H9 (cell line): ENCODE results near the gene PEA15. TPM values are rescaled to one million over a fixed set of nuclear protein-coding genes. Genes with fewer than 3 reads are reported as not detected.

ENCODE experiments used
- DNase-seq: peaks from one replicate; pipeline ENCODE4 v3.0.0-alpha.2; 2017
- H2AFZ ChIP-seq: one replicate; pipeline ENCODE4 v1.6.1; 2013; ENCODE audit warnings: mild to moderate bottlenecking, low read length, control low read depth, moderate library complexity
- H2AK5ac ChIP-seq: 2 replicates; pipeline ENCODE4 v1.6.1; 2013; ENCODE audit warnings: low read length, control low read depth, mixed read lengths; ENCODE audit not compliant: insufficient read length
- H2BK120ac ChIP-seq: one replicate; pipeline ENCODE4 v1.6.1; 2013; ENCODE audit warnings: low read depth, mild to moderate bottlenecking, low read length, control low read depth, inconsistent platforms; ENCODE audit not compliant: poor library complexity, severe bottlenecking
- H2BK12ac ChIP-seq: 2 replicates; pipeline ENCODE4 v1.6.1; 2013; ENCODE audit warnings: low read length, control low read depth, mixed read lengths, low read depth; ENCODE audit not compliant: insufficient read length
- H2BK15ac ChIP-seq: 2 replicates; pipeline ENCODE4 v1.6.1; 2013; ENCODE audit warnings: low read depth, low read length, control low read depth
- H2BK20ac ChIP-seq: one replicate; pipeline ENCODE4 v1.6.1; 2013; ENCODE audit warnings: low read depth, mild to moderate bottlenecking, low read length, control low read depth, inconsistent platforms; ENCODE audit not compliant: poor library complexity, severe bottlenecking
- H2BK5ac ChIP-seq: 2 replicates; pipeline ENCODE4 v1.6.1; 2013; ENCODE audit warnings: low read length, control low read depth, mixed read lengths; ENCODE audit not compliant: insufficient read length
- H3K14ac ChIP-seq: 2 replicates; pipeline ENCODE4 v1.6.1; 2013; ENCODE audit warnings: low read length, control low read depth; ENCODE audit not compliant: insufficient read depth
- H3K18ac ChIP-seq: 2 replicates; pipeline ENCODE4 v1.6.1; 2013; ENCODE audit warnings: low read depth, mild to moderate bottlenecking, mixed read lengths, low read length, control low read depth; ENCODE audit not compliant: insufficient read length
- H3K23ac ChIP-seq: 2 replicates; pipeline ENCODE4 v1.6.1; 2013; ENCODE audit warnings: low read length, control low read depth, mixed read lengths, low read depth; ENCODE audit not compliant: insufficient read length
- H3K23me2 ChIP-seq: 2 replicates; pipeline ENCODE4 v1.6.1; 2013; ENCODE audit warnings: low read depth, mild to moderate bottlenecking, mixed read lengths, low read length, control low read depth; ENCODE audit not compliant: insufficient read length, poor library complexity, severe bottlenecking
- H3K27ac ChIP-seq: 2 replicates; pipeline ENCODE4 v1.5.1; 2013; ENCODE audit warnings: low read length, control low read depth, mixed read lengths, low read depth; ENCODE audit not compliant: insufficient read length
- H3K27me3 ChIP-seq: 2 replicates; pipeline ENCODE4 v1.6.1; 2013; ENCODE audit warnings: low read length, control low read depth, inconsistent platforms; ENCODE audit not compliant: insufficient read depth
- H3K4ac ChIP-seq: 2 replicates; pipeline ENCODE4 v1.6.1; 2013; ENCODE audit warnings: low read depth, mild to moderate bottlenecking, control low read depth, inconsistent platforms, low read length, moderate library complexity
- H3K4me1 ChIP-seq: 2 replicates; pipeline ENCODE4 v1.6.1; 2013; ENCODE audit warnings: low read length, control low read depth, inconsistent platforms; ENCODE audit not compliant: insufficient read depth
- H3K4me2 ChIP-seq: 2 replicates; pipeline ENCODE4 v1.6.1; 2013; ENCODE audit warnings: low read length, control low read depth, mixed read lengths; ENCODE audit not compliant: insufficient read length, insufficient read depth
- H3K56ac ChIP-seq: 2 replicates; pipeline ENCODE4 v1.6.1; 2013; ENCODE audit warnings: low read depth, mild to moderate bottlenecking, mixed read lengths, low read length, control low read depth; ENCODE audit not compliant: insufficient read length
- H3K79me1 ChIP-seq: 2 replicates; pipeline ENCODE4 v1.6.1; 2013; ENCODE audit warnings: low read depth, mild to moderate bottlenecking, moderate library complexity, low read length, control low read depth, inconsistent platforms; ENCODE audit not compliant: insufficient read depth, poor library complexity, severe bottlenecking
- H3K79me2 ChIP-seq: 2 replicates; pipeline ENCODE4 v1.6.1; 2013; ENCODE audit warnings: low read length, control low read depth, inconsistent platforms; ENCODE audit not compliant: insufficient read depth
- H3K9ac ChIP-seq: 2 replicates; pipeline ENCODE4 v1.6.1; 2013; ENCODE audit warnings: low read length, control low read depth, mixed read lengths; ENCODE audit not compliant: insufficient read length; ENCODE audit errors: extremely low read depth
- H3K9me3 ChIP-seq: one replicate; pipeline ENCODE4 v1.6.1; 2013; ENCODE audit warnings: low read depth, low read length, inconsistent platforms; ENCODE audit not compliant: control insufficient read depth
- H3T11ph ChIP-seq: one replicate; pipeline ENCODE4 v1.6.1; 2013; ENCODE audit warnings: mild to moderate bottlenecking, low read length, control low read depth, inconsistent platforms
- H4K20me1 ChIP-seq: one replicate; pipeline ENCODE4 v1.6.1; 2013; ENCODE audit not compliant: control insufficient read depth, insufficient read length, insufficient read depth
- H4K5ac ChIP-seq: 2 replicates; pipeline ENCODE4 v1.6.1; 2013; ENCODE audit warnings: low read depth, mild to moderate bottlenecking, mixed read lengths, low read length, control low read depth; ENCODE audit not compliant: insufficient read length
- H4K8ac ChIP-seq: replicated peaks from 2 replicates; pipeline ENCODE4 v1.6.1; 2013; ENCODE audit warnings: low read length, control low read depth, mixed read lengths, low read depth; ENCODE audit not compliant: insufficient read length
- H4K91ac ChIP-seq: 2 replicates; pipeline ENCODE4 v1.6.1; 2013; ENCODE audit warnings: low read depth, mild to moderate bottlenecking, moderate library complexity, mixed read lengths, low read length, control low read depth; ENCODE audit not compliant: insufficient read length
- H3K27ac Mint-ChIP-seq, 3 experiments: 2 replicates in 2 of 3; 3 replicates in 1 of 3; pipeline ENCODE4 v1.8.0; 2020 to 2021; ENCODE audit warnings: mixed read lengths in 3 of 3, mild to moderate bottlenecking in 1 of 3, moderate library complexity in 1 of 3
- H3K27me3 Mint-ChIP-seq: 2 replicates; pipeline ENCODE4 v1.8.0; 2021; ENCODE audit warnings: low read depth, mild to moderate bottlenecking, moderate library complexity, mixed read lengths
- H3K36me3 Mint-ChIP-seq, 3 experiments: 2 replicates in 2 of 3; 3 replicates in 1 of 3; pipeline ENCODE4 v1.8.0; 2020 to 2021; ENCODE audit warnings: low read depth in 3 of 3, mixed read lengths in 3 of 3; ENCODE audit not compliant: insufficient read depth in 1 of 3
- H3K4me1 Mint-ChIP-seq, 2 experiments: 2 replicates each; pipeline ENCODE4 v1.8.0; 2020; ENCODE audit warnings: mixed read lengths in 2 of 2
- H3K4me3 Mint-ChIP-seq, 2 experiments: 2 replicates in 1 of 2; 3 replicates in 1 of 2; pipeline ENCODE4 v1.8.0; 2020 to 2021; ENCODE audit warnings: mild to moderate bottlenecking in 2 of 2, mixed read lengths in 2 of 2, moderate library complexity in 1 of 2
- H3K9me3 Mint-ChIP-seq, 2 experiments: 2 replicates in 1 of 2; 3 replicates in 1 of 2; pipeline ENCODE4 v1.8.0; 2020; ENCODE audit warnings: mild to moderate bottlenecking in 2 of 2, mixed read lengths in 2 of 2, moderate library complexity in 1 of 2
- CTCF ChIP-seq: fragments of 200-600 bp; sonication (generic); conservative IDR thresholded peaks from 3 replicates; pipeline ENCODE4 v1.8.0; 2021; ENCODE audit warnings: antibody characterized with exemption, mild to moderate bottlenecking
- WGBS: extraction: QIAGEN DNeasy Blood & Tissue Kit; methylation state at CpG from one replicate; pipeline ENCODE4 v1.1.7; 2013; ENCODE audit warnings: missing lambda C conversion rate, low lambda C conversion rate, mixed read lengths; ENCODE audit not compliant: insufficient read length; ENCODE audit errors: extremely low coverage; 5-methylcytosine and 5-hydroxymethylcytosine counted together
- total RNA-seq: library from RNA; stranded (reverse); gene quantifications from 2 replicates; pipeline ENCODE4 v1.2.1, GENCODE V29; 2021

PEA15 gene
- total RNA-seq, 1 experiment from 2014 or later = 82.1 TPM

- H2AFZ ChIP-seq = no peak overlapping the region
- H3K4me3 Mint-ChIP-seq = no peak overlapping the region
- no peak overlapping the region for H3K4me2 ChIP-seq
- no peak overlapping the region for H2BK20ac ChIP-seq
- no peaks in the 10 kb centered on the region for H3K9me3 ChIP-seq
- H3K18ac ChIP-seq = no peak overlapping the region
- H3K4ac ChIP-seq = no peak overlapping the region
- H3K27ac Mint-ChIP-seq = no peak overlapping the region
- no peaks in the 10 kb centered on the region; a peak in 1 of 7 replicates for H3K36me3 Mint-ChIP-seq
- no peak for TF ChIP-seq CTCF
- peaks cover 6 to 12% of the 10 kb centered on the region in 2 experiments; a peak in 2 of 4 replicates for H3K4me1 Mint-ChIP-seq
- H3K14ac ChIP-seq = no peak overlapping the region
- H3K4me1 ChIP-seq = peaks cover 3% of the 10 kb centered on the region; the same call in 1 of the 2 replicates
- H2BK5ac ChIP-seq = no peak overlapping the region
- H3K27me3 Mint-ChIP-seq = peaks cover 8% of the 10 kb centered on the region
- H4K8ac ChIP-seq = peak overlapping the region; percentile 0
- no peaks in the 10 kb centered on the region for H3K79me1 ChIP-seq
- no peaks in the 10 kb centered on the region for H3K9me3 Mint-ChIP-seq
- H4K5ac ChIP-seq = no peak overlapping the region
- no peak for DNase-seq
- no peaks in the 10 kb centered on the region for H4K20me1 ChIP-seq
- no peak overlapping the region for H3T11ph ChIP-seq
- H2BK12ac ChIP-seq = no peak overlapping the region
- H3K27me3 ChIP-seq = no peaks in the 10 kb centered on the region
- no peak overlapping the region for H2AK5ac ChIP-seq
- H2BK15ac ChIP-seq = no peak overlapping the region
- H4K91ac ChIP-seq = no peak overlapping the region
- WGBS = no CpG with 5 or more reads among the region's 2 CpGs
- H3K56ac ChIP-seq = no peak overlapping the region
- H3K23ac ChIP-seq = no peak overlapping the region
- no peaks in the 10 kb centered on the region for H3K23me2 ChIP-seq
- H3K79me2 ChIP-seq = no peaks in the 10 kb centered on the region
- H3K9ac ChIP-seq = no peak overlapping the region
- no peak overlapping the region for H3K27ac ChIP-seq
- H2BK120ac ChIP-seq = no peak overlapping the region
Measured at GRCh38 chr1:160194737-160195059, 10.5 kb upstream of the PEA15 start.
